Breast epithelium (tissue), 4 donors: ENCODE results near the gene NAPG. TPM values are rescaled to one million over a fixed set of nuclear protein-coding genes. Genes with fewer than 3 reads are reported as not detected.
"Not testable (repeated sequence)": the region's sequence is repeated elsewhere in the genome, so short reads cannot be mapped to it uniquely, and the experiment has no call there.

Source experiments
- DNase-seq, 2 donors: peaks; one replicate each; pipeline ENCODE4 v3.0.0-alpha.2; 2019; ENCODE audit warnings: low spot score in 2 of 2
- H3K27ac ChIP-seq, 2 donors: fragments of 200-600 bp; sonication (generic) in 1 of 2; one replicate each; pipeline ENCODE4 v1.5.1; 2016 to 2019; ENCODE audit warnings: mild to moderate bottlenecking in 1 of 2
- H3K27me3 ChIP-seq, 2 donors: fragments of 200-600 bp; sonication (generic) in 1 of 2; one replicate each; pipeline versions ENCODE4 v1.5.1 to v1.6.0; 2017 to 2019; ENCODE audit warnings: control low read depth in 1 of 2, mild to moderate bottlenecking in 1 of 2
- H3K36me3 ChIP-seq: fragments of 200-600 bp; one replicate; pipeline ENCODE4 v1.5.1; 2019
- H3K4me1 ChIP-seq, 2 donors: fragments of 200-600 bp; sonication (generic); one replicate each; pipeline ENCODE4 v1.5.1; 2016 to 2019; ENCODE audit warnings: control low read depth in 1 of 2
- H3K4me3 ChIP-seq, 3 donors: fragments of 200-600 bp; sonication (generic); 1 replicate in 2 of 3; 2 replicates in 1 of 3; pipeline ENCODE4 v1.5.1; 2016 to 2019; ENCODE audit warnings: mild to moderate bottlenecking in 3 of 3, moderate library complexity in 2 of 3
- H3K9me3 ChIP-seq, 2 donors: fragments of 200-600 bp; sonication (generic) in 1 of 2; one replicate each; pipeline ENCODE4 v1.5.1; 2016 to 2019; ENCODE audit warnings: control low read depth in 1 of 2
- intact Hi-C: fragments of 100-400 bp; cut with DNase I; formaldehyde crosslinking; loops from one replicate; pipeline ENCODE4 v1.15.1; 2023; ENCODE audit warnings: low total_unique reads
- total RNA-seq, 3 donors: library from RNA; depleted of rRNA; stranded (reverse); fragments of >200 nt; gene quantifications; one replicate each; pipeline ENCODE4 v1.1.0, GENCODE V29; 2016

The NAPG gene
- total RNA-seq, 3 donors from 2014 or later, result 23.2 to 46.7 (median 24.6) TPM

GRCh38 chr18:10600701-10601100 lies 74.9 kb downstream of the NAPG start:
- H3K36me3 ChIP-seq, H3K9me3 ChIP-seq, H3K27me3 ChIP-seq, H3K4me3 ChIP-seq, H3K4me1 ChIP-seq, intact Hi-C loops, DNase-seq, H3K27ac ChIP-seq: not testable (repeated sequence)

Other genes starting within 250 kb of the NAPG start
- gene APCDD1, start 71.4 kb upstream of the NAPG start, total RNA-seq, result 100 to 1,000 TPM in 1 of 3 donors, 10 to 100 TPM in 2; 34.1 to 275 (median 38.8) TPM